Thoracic aorta (tissue), 2 donors: ENCODE data around the gene PDPK1. TPM values are rescaled to one million over a fixed set of nuclear protein-coding genes. Genes with fewer than 3 reads are reported as not detected.
A peak's percentile ranks its signal among the peaks of the same experiment; 100 is the strongest.
"Not testable (repeated sequence)": the region's sequence is repeated elsewhere in the genome, so short reads cannot be mapped to it uniquely, and the experiment has no call there.

Experiments used
- ATAC-seq: fragments of 150-250 bp; one replicate; pipeline ENCODE4 v1.8.0; 2017; ENCODE audit warnings: low read depth; ENCODE audit not compliant: insufficient number of reproducible peaks, low FRiP score
- DNase-seq: peaks from one replicate; pipeline ENCODE4 v3.0.0-alpha.2; 2020; ENCODE audit warnings: low spot score
- H3K27ac ChIP-seq, 2 donors: fragments of 200-600 bp; sonication (generic); 1 replicate in 1 of 2; 2 replicates in 1 of 2; pipeline ENCODE4 v1.5.1; 2016; ENCODE audit warnings: mild to moderate bottlenecking in 2 of 2, moderate library complexity in 2 of 2
- H3K27me3 ChIP-seq: fragments of 200-600 bp; sonication (generic); replicated peaks from 2 replicates; pipeline ENCODE4 v1.6.0; 2016; ENCODE audit warnings: mild to moderate bottlenecking; ENCODE audit not compliant: insufficient read depth
- H3K36me3 ChIP-seq: fragments of 200-600 bp; sonication (generic); one replicate; pipeline ENCODE4 v1.5.1; 2016
- H3K4me1 ChIP-seq, 2 donors: fragments of 200-600 bp; sonication (generic); 1 replicate in 1 of 2; 2 replicates in 1 of 2; pipeline versions ENCODE4 v1.5.1 to v1.6.0; 2016; ENCODE audit warnings: low read depth in 2 of 2, mild to moderate bottlenecking in 1 of 2; ENCODE audit not compliant: control insufficient read depth in 1 of 2
- H3K4me3 ChIP-seq: fragments of 200-600 bp; sonication (generic); 2 replicates; pipeline ENCODE4 v1.5.1; 2016; ENCODE audit warnings: mild to moderate bottlenecking
- H3K9me3 ChIP-seq: fragments of 200-600 bp; sonication (generic); 2 replicates; pipeline ENCODE4 v1.5.1; 2016
- total RNA-seq, 2 donors: library from RNA; depleted of rRNA; stranded (reverse); fragments of >200 nt; gene quantifications; one replicate each; pipeline versions ENCODE4 v1.1.0 to v1.2.3, GENCODE V29; 2016
- TF ChIP-seq, protein P1 (sequence below): fragments of 200-600 bp; sonication (generic); IDR thresholded peaks from one replicate; pipeline ENCODE4 v1.5.1; 2019; ENCODE audit warnings: antibody characterized with exemption

PDPK1 gene
- total RNA-seq, 2 donors from 2014 or later: 31.9 to 44.3 TPM

DNA sequence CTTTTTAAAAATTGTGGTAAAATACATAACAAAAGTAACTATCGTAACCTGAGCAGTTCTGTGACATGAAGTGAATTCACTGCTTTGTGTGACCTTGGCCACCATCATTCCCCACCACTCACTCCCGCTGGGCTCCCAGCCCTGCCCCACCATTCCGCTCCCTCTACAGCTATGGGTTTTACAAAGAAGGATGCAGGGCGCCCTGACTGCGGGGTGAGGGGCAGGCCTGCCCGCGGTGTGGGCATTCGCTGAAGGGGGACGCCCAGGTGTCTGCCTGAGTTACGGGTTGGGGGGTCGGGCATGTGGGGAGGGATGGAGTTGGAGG, 6.5 kb upstream of the PDPK1 start, which contains the start of gene CEMP1:
TSS of gene CEMP1 (minus strand) at position 38 of the 325 bp plus-strand sequence. CDS start 335 bp downstream, outside the sequence.
- ATAC-seq: no peak
- no peak for DNase-seq
- TF ChIP-seq, protein P1, sequence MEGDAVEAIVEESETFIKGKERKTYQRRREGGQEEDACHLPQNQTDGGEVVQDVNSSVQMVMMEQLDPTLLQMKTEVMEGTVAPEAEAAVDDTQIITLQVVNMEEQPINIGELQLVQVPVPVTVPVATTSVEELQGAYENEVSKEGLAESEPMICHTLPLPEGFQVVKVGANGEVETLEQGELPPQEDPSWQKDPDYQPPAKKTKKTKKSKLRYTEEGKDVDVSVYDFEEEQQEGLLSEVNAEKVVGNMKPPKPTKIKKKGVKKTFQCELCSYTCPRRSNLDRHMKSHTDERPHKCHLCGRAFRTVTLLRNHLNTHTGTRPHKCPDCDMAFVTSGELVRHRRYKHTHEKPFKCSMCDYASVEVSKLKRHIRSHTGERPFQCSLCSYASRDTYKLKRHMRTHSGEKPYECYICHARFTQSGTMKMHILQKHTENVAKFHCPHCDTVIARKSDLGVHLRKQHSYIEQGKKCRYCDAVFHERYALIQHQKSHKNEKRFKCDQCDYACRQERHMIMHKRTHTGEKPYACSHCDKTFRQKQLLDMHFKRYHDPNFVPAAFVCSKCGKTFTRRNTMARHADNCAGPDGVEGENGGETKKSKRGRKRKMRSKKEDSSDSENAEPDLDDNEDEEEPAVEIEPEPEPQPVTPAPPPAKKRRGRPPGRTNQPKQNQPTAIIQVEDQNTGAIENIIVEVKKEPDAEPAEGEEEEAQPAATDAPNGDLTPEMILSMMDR: no peak
- peaks cover 24% of the 10 kb centered on the region for H3K36me3 ChIP-seq
- H3K27ac ChIP-seq: peak within 1 kb of the TSS; percentile 93 to 99
- peak within 1 kb of the TSS; percentile 83 for H3K4me3 ChIP-seq
- no peaks in the 10 kb centered on the region for H3K27me3 ChIP-seq
- peaks cover 6 to 17% of the 10 kb centered on the region in 2 donors for H3K4me1 ChIP-seq
- no peaks in the 10 kb centered on the region for H3K9me3 ChIP-seq

DNA sequence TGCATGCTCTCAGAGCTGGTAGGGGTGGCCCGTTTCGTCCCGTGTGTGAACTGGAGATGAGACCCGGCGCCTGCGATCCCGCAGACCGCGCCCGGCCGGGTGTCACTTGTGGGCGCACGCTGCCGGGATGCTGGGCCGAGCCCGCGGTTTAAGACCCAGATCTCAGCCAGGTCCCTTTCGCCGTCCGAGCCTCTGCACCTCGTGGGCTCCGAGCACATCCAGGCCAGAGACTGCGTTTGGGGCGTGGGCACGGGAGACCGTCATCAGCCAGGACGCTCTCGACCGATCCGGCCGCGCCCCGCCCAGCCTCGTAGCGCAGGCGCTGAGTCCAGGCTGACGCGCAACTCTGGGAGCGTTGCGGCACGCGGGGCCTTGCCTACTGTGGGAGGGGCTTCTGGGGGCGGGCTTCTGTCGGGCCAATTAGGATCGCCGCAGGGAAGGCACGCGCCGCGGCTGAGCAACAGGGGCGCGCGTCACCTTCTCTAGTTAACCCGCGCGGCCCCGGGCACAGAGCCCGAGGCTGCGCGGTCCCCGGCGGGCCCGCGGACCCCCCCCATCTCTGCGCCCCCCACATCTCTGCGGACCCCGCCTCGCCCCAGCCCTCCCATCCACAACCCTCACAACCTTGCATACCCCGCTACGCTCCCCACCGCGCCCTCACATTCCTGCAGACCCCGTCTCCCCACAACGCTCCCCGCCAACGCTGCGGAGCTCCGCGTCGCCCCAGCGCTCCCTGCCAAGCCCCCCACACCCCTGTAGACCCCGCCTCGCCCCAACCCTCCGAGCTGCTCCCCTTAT, 5.9 kb upstream of the PDPK1 start:
- ATAC-seq (peak; percentile 86), DNase-seq (peak; percentile 96)
- Histone ChIP-seq H3K27ac (peak overlapping the region; percentile 93 to 99), H3K36me3 (peaks cover 24% of the 10 kb centered on the region), H3K27me3 (no peaks in the 10 kb centered on the region), H3K4me3 (peak overlapping the region; percentile 83), H3K9me3 (no peaks in the 10 kb centered on the region), H3K4me1 (peaks cover 7 to 22% of the 10 kb centered on the region in 2 donors)
- TF ChIP-seq, protein P1: no peak

DNA sequence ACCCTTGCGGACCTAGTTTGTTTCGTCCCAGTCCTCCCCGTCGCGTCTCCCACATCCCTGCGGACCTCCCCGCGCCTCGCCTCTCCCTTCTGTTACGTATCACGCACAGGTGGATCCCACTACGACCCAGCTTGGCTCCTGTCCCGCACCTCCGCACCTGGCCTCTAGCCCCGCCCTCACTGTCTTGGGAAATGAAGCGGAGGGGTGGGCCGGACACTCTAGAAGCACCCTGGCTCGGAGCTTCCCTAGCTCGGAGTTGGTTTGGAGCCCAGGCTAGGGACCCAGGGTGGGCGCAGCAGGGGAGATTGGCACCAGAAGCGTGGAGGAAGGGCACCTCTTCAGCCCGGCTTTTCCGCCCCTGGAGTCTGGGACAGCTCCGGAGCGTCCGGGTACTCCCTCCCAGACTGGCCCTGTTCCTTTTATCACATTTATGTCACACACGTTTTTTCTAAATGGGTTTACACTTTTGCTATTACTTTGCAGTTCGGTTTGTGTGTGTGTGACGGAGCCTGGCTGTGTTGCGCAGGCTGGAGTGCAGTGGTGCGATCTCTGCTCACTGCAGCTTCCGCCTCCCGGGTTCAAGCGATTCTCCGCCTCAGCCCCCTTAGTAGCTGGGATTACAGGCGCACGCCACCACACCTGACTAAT, 5.2 kb upstream of the PDPK1 start:
- TF ChIP-seq, protein P1: no peak
- Histone ChIP-seq H3K27me3 (no peaks in the 10 kb centered on the region), H3K27ac (peak overlapping the region; percentile 93 to 99), H3K4me1 (peaks cover 10 to 26% of the 10 kb centered on the region in 2 donors), H3K9me3 (no peaks in the 10 kb centered on the region), H3K4me3 (peak overlapping the region; percentile 83), H3K36me3 (peaks cover 20% of the 10 kb centered on the region)
- DNase-seq: no peak
- ATAC-seq: no peak

DNA sequence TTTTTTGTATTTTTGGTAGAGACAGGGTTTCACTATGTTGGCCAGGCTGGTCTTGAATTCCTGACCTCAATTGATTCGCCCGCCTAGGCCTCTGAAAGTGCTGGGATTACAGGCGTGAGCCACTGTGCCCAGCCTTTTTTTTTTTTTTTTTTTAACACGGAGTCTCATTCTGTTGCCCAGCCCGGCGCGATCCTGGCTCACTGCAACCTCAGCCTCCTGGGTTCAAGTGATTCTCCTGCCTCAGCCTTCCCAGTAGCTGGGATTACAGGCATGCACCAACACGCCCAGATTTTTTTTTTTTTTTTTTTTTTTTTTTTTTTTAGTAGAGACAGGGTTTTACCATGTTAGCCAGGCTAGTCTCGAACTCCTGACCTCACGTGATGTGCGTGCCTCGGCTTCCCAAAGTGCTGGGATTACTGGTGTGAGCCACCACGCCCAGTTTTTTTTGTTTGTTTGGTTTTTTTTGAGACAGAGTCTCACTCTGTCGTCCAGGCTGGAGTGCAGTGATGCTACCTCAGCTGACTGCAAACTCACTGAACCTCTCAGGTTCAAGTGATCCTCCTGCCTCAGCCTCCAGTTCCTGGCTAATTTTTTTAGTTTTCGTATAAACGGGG, 4.6 kb upstream of the PDPK1 start:
- Histone ChIP-seq H3K36me3 (peaks cover 13% of the 10 kb centered on the region), H3K4me1 (peaks cover 10 to 26% of the 10 kb centered on the region in 2 donors), H3K27ac (peak overlapping the region; percentile 93 to 99), H3K4me3 (peak overlapping the region; percentile 83)
- not testable (repeated sequence) for DNase-seq, H3K9me3 ChIP-seq, ATAC-seq, H3K27me3 ChIP-seq

DNA sequence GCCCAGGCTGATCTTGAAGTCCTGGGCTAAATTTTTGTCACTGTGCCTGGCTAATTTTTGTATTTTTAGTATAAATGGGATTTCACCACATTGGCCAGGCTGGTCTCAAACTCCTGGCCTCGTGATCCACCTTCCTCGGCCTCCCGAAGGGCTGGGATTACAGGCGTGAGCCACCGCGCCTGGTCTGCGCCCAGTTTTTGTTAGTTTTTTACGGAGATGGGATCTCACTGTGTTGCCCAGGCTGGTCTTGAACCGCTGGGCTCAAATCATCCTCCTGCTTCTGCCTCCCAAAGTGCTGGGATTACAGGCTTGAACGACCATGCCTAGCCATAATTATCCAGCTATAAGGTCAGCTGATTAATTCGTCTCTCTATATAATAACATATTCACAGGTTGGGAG, 3.9 kb upstream of the PDPK1 start:
- Histone ChIP-seq H3K4me3 (no peak overlapping the region), H3K27me3 (no peaks in the 10 kb centered on the region), H3K4me1 (peaks cover 13 to 31% of the 10 kb centered on the region in 2 donors), H3K36me3 (peaks cover 7% of the 10 kb centered on the region), H3K9me3 (no peaks in the 10 kb centered on the region), H3K27ac (no peak overlapping the region)
- TF ChIP-seq, protein P1: no peak
- ATAC-seq: no peak
- no peak for DNase-seq

DNA sequence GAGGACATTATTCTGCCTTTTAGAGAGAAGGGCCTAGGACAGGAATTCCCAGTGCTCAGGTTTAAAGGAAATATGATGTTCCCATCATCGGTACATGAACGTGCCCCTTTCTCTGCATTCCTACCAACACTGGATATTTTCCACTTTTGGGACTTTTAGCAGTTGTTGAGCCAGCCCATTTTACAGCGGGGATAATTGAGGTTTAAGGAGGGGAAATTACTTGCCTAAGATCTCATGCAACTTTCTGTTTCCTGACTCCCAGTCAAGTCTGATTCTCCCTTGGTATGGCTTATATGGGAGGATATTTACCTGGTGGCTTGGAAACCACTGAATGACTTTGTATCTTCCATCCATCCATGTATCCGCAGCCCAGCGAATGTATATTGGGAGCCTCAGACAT, 3.5 kb upstream of the PDPK1 start:
- ATAC-seq, H3K27me3 ChIP-seq, H3K27ac ChIP-seq, H3K4me3 ChIP-seq, DNase-seq, H3K9me3 ChIP-seq, H3K36me3 ChIP-seq: not testable (repeated sequence)
- H3K4me1 ChIP-seq: peaks cover 18 to 35% of the 10 kb centered on the region in 2 donors
